NCI-H82 treated with DMSO at 0.1 percent for 48 hours (cell line): ENCODE measurements around the gene RNF6.

Experiments used
- DNase-seq: peaks from one replicate; lab custom pipeline; 2025; ENCODE audit not compliant: unreplicated experiment; lab: John Stamatoyannopoulos, UW

RNF6 gene

DNA sequence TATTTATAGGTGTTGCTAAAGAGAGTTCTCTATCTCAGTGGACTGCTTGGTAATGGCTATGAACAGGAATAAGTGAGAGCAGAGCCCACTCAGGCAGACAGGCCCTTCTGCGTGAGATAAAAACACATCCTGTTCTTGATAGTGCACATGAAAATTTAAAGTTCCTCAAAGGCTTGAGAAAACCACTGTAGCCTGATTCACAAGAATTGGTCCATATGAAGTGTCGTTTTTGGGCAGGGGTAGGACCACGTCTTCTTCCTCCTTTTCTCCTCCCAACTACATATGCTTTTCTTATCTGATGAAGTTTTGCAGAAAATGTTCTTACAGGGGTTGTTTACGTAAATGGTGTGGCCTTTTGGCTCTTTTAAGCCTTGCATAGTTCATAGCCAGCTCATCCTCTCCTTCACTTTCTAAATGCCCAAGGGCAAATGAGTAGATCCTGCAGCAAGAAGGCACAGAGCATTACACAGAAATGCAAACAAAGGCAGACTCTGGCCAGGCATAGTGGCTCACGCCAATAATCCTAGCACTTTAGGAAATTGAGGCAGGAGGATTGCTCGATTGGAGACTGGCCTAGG is 53.8 kb downstream of the RNF6 start:
- DNase-seq, result no peak

GRCh38 chr13:26163812-26164211 is 58.3 kb downstream of the RNF6 start:
- no peak for DNase-seq
